CD4-positive, alpha-beta T cell (primary cell): ENCODE measurements around the gene TMEM72. TPM values are rescaled to one million over a fixed set of nuclear protein-coding genes. Genes with fewer than 3 reads are reported as not detected.

Source experiments
- ATAC-seq: fragments of 200-7000 bp; cut with Tn5 transposase; one replicate; pipeline ENCODE4 v1.10.0; 2022; ENCODE audit warnings: mild to moderate bottlenecking; ENCODE audit not compliant: poor library complexity
- CTCF ChIA-PET: fragments of 350-600 bp; sonication (Branson Sonifier 250); formaldehyde crosslinking; loops from one replicate; lab custom pipeline; 2021; ENCODE audit warnings: antibody characterized with exemption, inconsistent platforms; lab: Charles Lee
- POLR2A ChIA-PET: fragments of 350-600 bp; sonication (Branson Sonifier 250); formaldehyde crosslinking; loops from one replicate; lab custom pipeline; 2021; ENCODE audit warnings: antibody characterized with exemption, inconsistent platforms; lab: Charles Lee
- DNase-seq, 14 experiments: peaks; one replicate each; pipeline ENCODE4 v3.0.0-alpha.2; 2013 to 2020; ENCODE audit warnings: mixed read lengths in 2 of 14
- H3K27ac ChIP-seq, 2 donors: one replicate each; pipeline versions ENCODE4 v1.5.1 to v1.7.0; 2013; ENCODE audit warnings: low read length in 2 of 2, low read depth in 1 of 2, mild to moderate bottlenecking in 1 of 2
- H3K27me3 ChIP-seq, 2 experiments: 1 replicate in 1 of 2; 2 replicates in 1 of 2; pipeline versions ENCODE4 v1.6.1 to v1.7.0; 2013; ENCODE audit warnings: low read length in 2 of 2, control low read depth in 1 of 2, mild to moderate bottlenecking in 1 of 2, moderate library complexity in 1 of 2; ENCODE audit not compliant: insufficient read depth in 2 of 2, control insufficient read depth in 1 of 2
- H3K36me3 ChIP-seq: one replicate; pipeline ENCODE4 v1.6.1; 2013; ENCODE audit warnings: low read length, control low read depth; ENCODE audit not compliant: insufficient read depth
- H3K4me1 ChIP-seq: one replicate; pipeline ENCODE4 v1.6.1; 2013; ENCODE audit warnings: low read length, control low read depth; ENCODE audit not compliant: insufficient read depth
- H3K4me3 ChIP-seq: one replicate; pipeline ENCODE4 v1.5.1; 2013; ENCODE audit warnings: mild to moderate bottlenecking, low read length, moderate library complexity
- H3K9me3 ChIP-seq, 2 experiments: 1 replicate in 1 of 2; 2 replicates in 1 of 2; pipeline versions ENCODE4 v1.6.1 to v1.7.0; 2013; ENCODE audit warnings: low read length in 2 of 2, mild to moderate bottlenecking in 2 of 2, control low read depth in 1 of 2, moderate library complexity in 1 of 2; ENCODE audit not compliant: control insufficient read depth in 1 of 2, insufficient read depth in 1 of 2
- H3K27ac Mint-ChIP-seq: one replicate; pipeline ENCODE4 v1.8.0; 2020; ENCODE audit warnings: mixed read lengths
- H3K27me3 Mint-ChIP-seq: one replicate; pipeline ENCODE4 v1.8.0; 2021; ENCODE audit warnings: mixed read lengths
- H3K36me3 Mint-ChIP-seq: one replicate; pipeline ENCODE4 v1.8.0; 2021; ENCODE audit warnings: low read depth, mixed read lengths
- H3K4me1 Mint-ChIP-seq: one replicate; pipeline ENCODE4 v1.8.0; 2021; ENCODE audit warnings: low read depth, mixed read lengths
- H3K4me3 Mint-ChIP-seq: one replicate; pipeline ENCODE4 v1.8.0; 2020; ENCODE audit warnings: mild to moderate bottlenecking, mixed read lengths
- H3K9me3 Mint-ChIP-seq: one replicate; pipeline ENCODE4 v1.8.0; 2020; ENCODE audit warnings: mixed read lengths
- intact Hi-C, 2 experiments: fragments of 100-400 bp; cut with DNase I in 1 of 2; cut with micrococcal nuclease in 1 of 2; formaldehyde crosslinking; loops; one replicate each; pipeline versions ENCODE4 v1.15.1 to v1.9.0; 2023 to 2025; cut with DNase I, micrococcal nuclease
- total RNA-seq, 174 experiments: library from RNA in 2 of 174; stranded (reverse) in 2 of 174; gene quantifications; one replicate each; pipeline ENCODE4 v1.2.3 and lab custom pipeline; 2021 to 2026
- TF ChIP-seq, protein P1 (sequence below): fragments of 200-600 bp; IDR thresholded peaks from one replicate; pipeline ENCODE4 v1.8.0; 2022; ENCODE audit warnings: antibody characterized with exemption, mild to moderate bottlenecking

The TMEM72 gene
- total RNA-seq, 2 experiments from 2014 or later = not detected

DNA sequence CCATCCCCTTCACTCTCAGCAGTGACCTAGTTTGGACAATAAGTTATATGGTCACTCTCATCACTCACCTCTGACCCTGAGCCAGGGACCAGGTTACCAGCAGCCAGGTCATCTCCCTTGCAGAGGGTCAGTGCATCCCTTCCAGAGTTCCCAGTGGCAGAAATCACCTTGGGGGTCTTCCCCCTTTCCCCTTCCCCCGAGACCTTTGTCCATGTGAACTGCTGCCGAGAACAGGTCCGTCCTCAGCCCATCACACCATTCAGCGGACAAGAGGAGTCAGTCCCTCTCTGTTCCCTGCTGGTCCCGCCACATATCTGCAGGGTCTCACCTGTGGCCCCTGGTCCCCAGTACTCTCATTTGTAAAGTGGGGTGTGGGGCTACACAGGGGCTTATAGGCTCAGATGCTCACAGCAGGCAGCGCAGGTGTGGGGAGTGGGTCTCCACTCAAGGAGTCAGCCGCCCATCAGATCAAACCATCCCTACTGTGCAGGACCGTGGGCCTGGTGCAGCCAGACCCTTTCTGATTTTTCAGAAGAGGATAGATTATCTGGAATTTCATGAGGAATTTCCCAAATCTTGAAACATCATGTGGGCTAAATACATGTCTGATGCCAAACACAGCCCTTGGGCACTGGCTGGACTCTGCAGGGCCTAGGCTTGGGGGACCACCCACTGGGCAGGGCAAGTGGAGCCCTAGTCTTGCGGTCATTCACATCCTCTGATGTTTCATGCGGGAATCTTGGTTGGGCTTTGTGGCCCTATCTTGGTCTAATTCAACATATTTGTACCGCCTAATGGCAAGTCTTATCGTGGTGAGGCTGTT is 61.0 kb downstream of the TMEM72 start:
- Histone ChIP-seq H3K4me1 (peaks cover 51% of the 10 kb centered on the region), H3K27ac (no peak overlapping the region), H3K9me3 (no peaks in the 10 kb centered on the region), H3K27me3 (no peaks in the 10 kb centered on the region), H3K4me3 (no peak overlapping the region), H3K36me3 (no peaks in the 10 kb centered on the region)
- intact Hi-C loops = loop anchor here (5.0 kb wide), 2 partner anchors 95 to 110 kb away; no protein-coding TSS in a partner anchor
- peaks cover 23% of the 10 kb centered on the region for H3K4me1 Mint-ChIP-seq
- H3K27ac Mint-ChIP-seq = no peak overlapping the region
- ATAC-seq (no peak), DNase-seq (no peak)
- ChIA-PET POLR2A (no interaction called here), CTCF (no interaction called here)
- H3K27me3 Mint-ChIP-seq = no peaks in the 10 kb centered on the region
- H3K4me3 Mint-ChIP-seq = no peak overlapping the region
- H3K36me3 Mint-ChIP-seq = no peaks in the 10 kb centered on the region
- TF ChIP-seq, protein P1, sequence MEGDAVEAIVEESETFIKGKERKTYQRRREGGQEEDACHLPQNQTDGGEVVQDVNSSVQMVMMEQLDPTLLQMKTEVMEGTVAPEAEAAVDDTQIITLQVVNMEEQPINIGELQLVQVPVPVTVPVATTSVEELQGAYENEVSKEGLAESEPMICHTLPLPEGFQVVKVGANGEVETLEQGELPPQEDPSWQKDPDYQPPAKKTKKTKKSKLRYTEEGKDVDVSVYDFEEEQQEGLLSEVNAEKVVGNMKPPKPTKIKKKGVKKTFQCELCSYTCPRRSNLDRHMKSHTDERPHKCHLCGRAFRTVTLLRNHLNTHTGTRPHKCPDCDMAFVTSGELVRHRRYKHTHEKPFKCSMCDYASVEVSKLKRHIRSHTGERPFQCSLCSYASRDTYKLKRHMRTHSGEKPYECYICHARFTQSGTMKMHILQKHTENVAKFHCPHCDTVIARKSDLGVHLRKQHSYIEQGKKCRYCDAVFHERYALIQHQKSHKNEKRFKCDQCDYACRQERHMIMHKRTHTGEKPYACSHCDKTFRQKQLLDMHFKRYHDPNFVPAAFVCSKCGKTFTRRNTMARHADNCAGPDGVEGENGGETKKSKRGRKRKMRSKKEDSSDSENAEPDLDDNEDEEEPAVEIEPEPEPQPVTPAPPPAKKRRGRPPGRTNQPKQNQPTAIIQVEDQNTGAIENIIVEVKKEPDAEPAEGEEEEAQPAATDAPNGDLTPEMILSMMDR = no peak
- H3K9me3 Mint-ChIP-seq = no peaks in the 10 kb centered on the region

DNA sequence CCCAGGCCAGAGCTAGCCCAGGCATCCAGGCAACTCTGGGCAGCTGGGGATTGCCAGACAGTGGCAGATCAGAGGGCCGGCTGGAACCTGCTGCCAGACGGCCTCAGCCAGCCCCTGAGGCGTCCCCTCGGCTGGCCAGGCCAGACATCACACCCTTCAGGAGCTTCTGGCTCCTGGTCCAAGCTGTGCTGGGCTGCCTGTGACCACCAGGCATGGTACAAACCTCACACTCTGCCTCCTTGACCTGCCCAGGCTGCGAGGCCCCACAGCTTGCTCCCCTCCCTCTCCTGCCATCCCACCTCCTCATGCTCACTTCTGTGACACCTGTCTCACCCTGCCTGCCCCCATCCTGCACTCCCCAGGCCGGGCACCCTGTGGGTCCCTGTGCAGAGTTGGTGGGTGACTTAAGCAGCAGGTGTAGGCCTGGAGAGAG is 61.8 kb downstream of the TMEM72 start:
- Mint-ChIP-seq H3K36me3 (no peaks in the 10 kb centered on the region), H3K4me1 (peaks cover 16% of the 10 kb centered on the region), H3K4me3 (no peak overlapping the region), H3K9me3 (no peaks in the 10 kb centered on the region), H3K27ac (no peak overlapping the region), H3K27me3 (no peaks in the 10 kb centered on the region)
- Histone ChIP-seq H3K27ac (no peak overlapping the region), H3K27me3 (no peaks in the 10 kb centered on the region), H3K4me3 (no peak overlapping the region), H3K4me1 (peaks cover 43% of the 10 kb centered on the region), H3K9me3 (no peaks in the 10 kb centered on the region), H3K36me3 (no peaks in the 10 kb centered on the region)
- TF ChIP-seq, protein P1 = no peak
- DNase-seq (no peak), ATAC-seq (no peak)
- intact Hi-C loops = loop anchor here (5.0 kb wide), 2 partner anchors 96 to 111 kb away; no protein-coding TSS in a partner anchor
- ChIA-PET CTCF (interaction anchor here (2.2 kb wide), 1 partner anchor 40 kb away, joined by 9 read pairs; no protein-coding TSS in a partner anchor), POLR2A (no interaction called here)

DNA sequence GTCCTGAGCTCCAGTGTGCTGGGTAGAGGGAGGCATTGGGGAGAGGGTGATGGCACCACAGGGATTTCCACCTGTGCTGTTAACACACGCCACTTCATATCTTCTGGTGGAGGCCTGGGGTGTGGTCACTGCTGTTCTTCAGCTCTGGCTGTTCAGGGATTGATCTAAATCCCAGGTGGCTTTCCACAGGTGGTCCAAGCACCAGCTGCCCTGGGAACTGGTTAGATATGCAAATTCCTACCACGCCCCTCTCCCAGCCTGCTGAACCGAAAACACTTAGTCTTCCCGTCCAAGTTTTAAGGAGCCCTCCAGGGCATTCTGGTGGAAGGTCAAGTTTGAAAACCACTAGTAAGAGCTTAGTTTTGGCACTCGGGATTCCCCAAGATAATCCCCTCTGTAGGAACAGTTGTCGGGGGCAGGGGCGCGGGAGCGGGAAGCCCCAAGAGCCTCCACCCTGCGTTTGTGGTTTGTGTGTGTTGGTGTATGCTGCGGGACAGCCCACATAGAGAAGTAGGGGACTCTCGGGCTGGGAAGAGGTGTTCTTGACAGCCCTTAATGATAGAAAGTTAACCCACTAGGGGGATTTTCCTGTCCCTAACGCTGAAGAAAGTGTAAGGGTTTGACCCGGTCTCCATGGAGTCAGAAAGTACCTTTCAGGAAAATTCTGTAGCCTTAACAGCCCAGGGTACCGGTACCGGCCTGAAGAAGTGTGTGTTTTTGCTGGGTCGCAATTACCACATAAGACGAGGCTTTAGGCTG is 62.4 kb downstream of the TMEM72 start:
- no peaks in the 10 kb centered on the region for H3K36me3 Mint-ChIP-seq
- ChIA-PET CTCF (interaction anchor here (1.3 to 2.2 kb wide), 2 partner anchors 27 to 41 kb away, joined by 3 to 9 read pairs; no protein-coding TSS in a partner anchor), POLR2A (interaction anchor here (1.3 kb wide), 1 partner anchor 10 kb away, joined by 3 read pairs; no protein-coding TSS in a partner anchor)
- H3K36me3 ChIP-seq = no peaks in the 10 kb centered on the region
- no peaks in the 10 kb centered on the region for H3K9me3 Mint-ChIP-seq
- H3K4me1 ChIP-seq = peaks cover 40% of the 10 kb centered on the region
- no peak overlapping the region for H3K27ac ChIP-seq
- peaks cover 11% of the 10 kb centered on the region for H3K4me1 Mint-ChIP-seq
- intact Hi-C loops = loop anchor here (1.0 to 5.0 kb wide), 4 partner anchors 14 to 111 kb away; partner anchors contain the start of gene RASSF4 (in 1 of the 2)
- DNase-seq = peak in 2 of 14 experiments; percentile 30 to 35
- no peak overlapping the region for H3K4me3 Mint-ChIP-seq
- no peaks in the 10 kb centered on the region for H3K27me3 ChIP-seq
- ATAC-seq = no peak
- TF ChIP-seq, protein P1 = no peak
- no peaks in the 10 kb centered on the region for H3K27me3 Mint-ChIP-seq
- H3K9me3 ChIP-seq = no peaks in the 10 kb centered on the region
- no peak overlapping the region for H3K27ac Mint-ChIP-seq
- H3K4me3 ChIP-seq = no peak overlapping the region
